ENCODE data around the gene SLC5A9. TPM values are rescaled to one million over a fixed set of nuclear protein-coding genes. Genes with fewer than 3 reads are reported as not detected.

Gene SLC5A9
- total and polyA plus RNA-seq, 10 of the 15 experiments (the other 5 are each of a cell fraction or from before 2014, with no cell fraction given) = 0.03 TPM; not detected in 9

- no peak overlapping the region for H3K9ac ChIP-seq (ENCODE audit: control insufficient read depth, insufficient read depth, low read length)
- no peak overlapping the region for H3K27ac ChIP-seq (ENCODE audit: control insufficient read depth, insufficient read depth)
- WGBS (ENCODE audit: insufficient coverage, insufficient replicate concordance, low lambda C conversion rate, missing lambda C conversion rate) = 0% methylated on average over 1 of the region's 1 CpG
- no peaks in the 10 kb centered on the region for H4K20me1 ChIP-seq (ENCODE audit: control insufficient read depth, insufficient read depth)
- H3K27me3 ChIP-seq (replicated peaks in 1 of 2; ENCODE audit: control insufficient read depth in 2 of 2, insufficient read depth in 2 of 2, low read length in 1 of 2) = no peaks in the 10 kb centered on the region; a peak in 1 of 4 replicates
- no peaks in the 10 kb centered on the region for H3K9me3 ChIP-seq (replicated peaks; ENCODE audit: control insufficient read depth, insufficient read depth, low read length)
- in situ Hi-C loops (cut with MboI) = no loop called here
- intact Hi-C loops (cut with micrococcal nuclease; ENCODE audit: unreplicated experiment) = no loop called here
- FAIRE-seq = no peak
- no peaks in the 10 kb centered on the region for H3K79me2 ChIP-seq (ENCODE audit: control insufficient read depth, insufficient read depth, low read length)
- ChIA-PET POLR2A (no interaction called here), CTCF (interaction anchor here (3.4 kb wide), 1 partner anchor 14 kb away, joined by 12 read pairs; no protein-coding TSS in a partner anchor), SMC1A (ENCODE audit: uncharacterized antibody, unreplicated experiment) (no interaction called here), RAD21 (ENCODE audit: unreplicated experiment) (no interaction called here)
- no peak overlapping the region for H3K4me2 ChIP-seq (ENCODE audit: control insufficient read depth, insufficient read depth)
- H3K4me1 ChIP-seq (ENCODE audit: control insufficient read depth, insufficient read depth, low read length) = no peaks in the 10 kb centered on the region
- BruUV-seq (replicated peaks) = no TSS peak
- no peak overlapping the region for H3K4me3 ChIP-seq
- no peaks in the 10 kb centered on the region for H3K36me3 ChIP-seq (ENCODE audit: control insufficient read depth in 2 of 2, insufficient read depth in 2 of 2, low read length in 1 of 2)
- H2AFZ ChIP-seq (ENCODE audit: control insufficient read depth, low read depth, low read length) = no peak overlapping the region
- no peak for DNase-seq (ENCODE audit: low read depth, low spot score)
- ATAC-seq = no peak
- TF ChIP-seq ZNF24 (IDR thresholded peaks at IDR 0.05) (no peak), E4F1 (IDR thresholded peaks at IDR 0.05; ENCODE audit: borderline replicate concordance, partially characterized antibody) (no peak), CUX1 (IDR thresholded peaks at IDR 0.05; ENCODE audit: insufficient replicate concordance, low read depth, low read length) (no peak), NFYB (IDR thresholded peaks at IDR 0.05; ENCODE audit: insufficient read depth, low read depth, low read length) (no peak), ATF2 (IDR thresholded peaks at IDR 0.05; ENCODE audit: low read length) (no peak), NFYA (IDR thresholded peaks at IDR 0.05; ENCODE audit: borderline replicate concordance, low read depth, low read length) (no peak), POU2F2 (IDR thresholded peaks at IDR 0.05; ENCODE audit: borderline replicate concordance, low read depth, low read length) (no peak), E2F4 (IDR thresholded peaks at IDR 0.05; ENCODE audit: low read depth, low read length) (no peak), MEF2A (IDR thresholded peaks at IDR 0.05; ENCODE audit: insufficient read depth, low read depth, low read length) (no peak), ZBTB11 (CRISPR knock-in tag; IDR thresholded peaks at IDR 0.05) (no peak)
Measured at GRCh38 chr1:48217856-48218255, 4.7 kb upstream of the SLC5A9 start.
